Measurements from ENCODE around the gene CFB.

Gene CFB

GRCh38 chr6:31945507-31946369 is at the start of gene CFB:
Gene CFB (plus strand): TSS chr6:31946095. CDS start chr6:31946222, 127 bp downstream.
- TF ChIP-seq EZH2phosphoT487 (IDR thresholded peaks at IDR 0.05; ENCODE audit: borderline replicate concordance) (no peak), CTCF (conservative IDR thresholded peaks at IDR 0.05; ENCODE audit: low read length) (no peak)
- no peaks in the 10 kb centered on the region for H3F3A ChIP-seq (ENCODE audit: low read depth)
- peaks cover 7% of the 10 kb centered on the region for H3K4me1 ChIP-seq (ENCODE audit: insufficient read depth, low read length, poor library complexity, severe bottlenecking)
- H3K4me3 ChIP-seq (ENCODE audit: low read length, poor library complexity, severe bottlenecking) = no peak within 1 kb of the TSS
- H3K9me2 ChIP-seq (replicated peaks; ENCODE audit: low read depth, low read length) = no peaks in the 10 kb centered on the region
- H3K79me2 ChIP-seq (ENCODE audit: insufficient read depth, low read length) = no peaks in the 10 kb centered on the region
- H3K36me3 ChIP-seq (ENCODE audit: insufficient read depth, low read length) = no peaks in the 10 kb centered on the region
- H3K9ac ChIP-seq (ENCODE audit: low read depth, low read length, poor library complexity, severe bottlenecking) = no peak within 1 kb of the TSS
- no peak within 1 kb of the TSS for H2AFZ ChIP-seq (ENCODE audit: low read length)
- H3K4me2 ChIP-seq (ENCODE audit: low read depth, low read length, poor library complexity, severe bottlenecking) = no peak within 1 kb of the TSS
- H4K20me1 ChIP-seq (ENCODE audit: insufficient read depth, low read length, poor library complexity, severe bottlenecking) = no peaks in the 10 kb centered on the region
- H3K27me3 ChIP-seq (ENCODE audit: insufficient read depth, low read length, poor library complexity, severe bottlenecking) = no peaks in the 10 kb centered on the region
- no peaks in the 10 kb centered on the region for H3K9me3 ChIP-seq (ENCODE audit: insufficient read depth, low read depth, low read length)

GRCh38 chr6:31896493-31896855 is 49.4 kb upstream of the CFB start:
- peak overlapping the region; percentile 83 for H3K9ac ChIP-seq (ENCODE audit: low read depth, low read length, poor library complexity, severe bottlenecking)
- peaks cover 26% of the 10 kb centered on the region for H4K20me1 ChIP-seq (ENCODE audit: insufficient read depth, low read length, poor library complexity, severe bottlenecking)
- TF ChIP-seq EZH2phosphoT487 (IDR thresholded peaks at IDR 0.05; ENCODE audit: borderline replicate concordance) = no peak
- no peak for TF ChIP-seq CTCF (conservative IDR thresholded peaks at IDR 0.05; ENCODE audit: low read length)
- peaks cover 62% of the 10 kb centered on the region for H3K79me2 ChIP-seq (ENCODE audit: insufficient read depth, low read length)
- H3K36me3 ChIP-seq (ENCODE audit: insufficient read depth, low read length) = peaks cover 25% of the 10 kb centered on the region; the same call in 1 of the 2 replicates
- H3K27me3 ChIP-seq (ENCODE audit: insufficient read depth, low read length, poor library complexity, severe bottlenecking) = peaks cover 4% of the 10 kb centered on the region
- H3K9me3 ChIP-seq (ENCODE audit: insufficient read depth, low read depth, low read length) = no peaks in the 10 kb centered on the region
- H3F3A ChIP-seq (ENCODE audit: low read depth) = no peaks in the 10 kb centered on the region
- no peak overlapping the region for H2AFZ ChIP-seq (ENCODE audit: low read length)
- no peaks in the 10 kb centered on the region for H3K9me2 ChIP-seq (replicated peaks; ENCODE audit: low read depth, low read length)
- H3K4me2 ChIP-seq (ENCODE audit: low read depth, low read length, poor library complexity, severe bottlenecking) = peak overlapping the region; percentile 98
- peaks cover 42% of the 10 kb centered on the region for H3K4me1 ChIP-seq (ENCODE audit: insufficient read depth, low read length, poor library complexity, severe bottlenecking)
- peak overlapping the region; percentile 79 for H3K4me3 ChIP-seq (ENCODE audit: low read length, poor library complexity, severe bottlenecking)

- peaks cover 42% of the 10 kb centered on the region for H3K4me1 ChIP-seq (ENCODE audit: insufficient read depth, low read length, poor library complexity, severe bottlenecking)
- no peaks in the 10 kb centered on the region for H3K9me3 ChIP-seq (ENCODE audit: insufficient read depth, low read depth, low read length)
- H3F3A ChIP-seq (ENCODE audit: low read depth) = no peaks in the 10 kb centered on the region
- peaks cover 20% of the 10 kb centered on the region; the same call in 1 of the 2 replicates for H3K36me3 ChIP-seq (ENCODE audit: insufficient read depth, low read length)
- peak overlapping the region; percentile 83 for H3K9ac ChIP-seq (ENCODE audit: low read depth, low read length, poor library complexity, severe bottlenecking)
- no peaks in the 10 kb centered on the region for H3K9me2 ChIP-seq (replicated peaks; ENCODE audit: low read depth, low read length)
- H3K79me2 ChIP-seq (ENCODE audit: insufficient read depth, low read length) = peaks cover 65% of the 10 kb centered on the region
- H3K4me2 ChIP-seq (ENCODE audit: low read depth, low read length, poor library complexity, severe bottlenecking) = peak overlapping the region; percentile 98
- H2AFZ ChIP-seq (ENCODE audit: low read length) = peak overlapping the region; percentile 85; the same call in 1 of the 2 replicates
- TF ChIP-seq CTCF (conservative IDR thresholded peaks at IDR 0.05; ENCODE audit: low read length) (no peak), EZH2phosphoT487 (IDR thresholded peaks at IDR 0.05; ENCODE audit: borderline replicate concordance) (no peak)
- H4K20me1 ChIP-seq (ENCODE audit: insufficient read depth, low read length, poor library complexity, severe bottlenecking) = peaks cover 26% of the 10 kb centered on the region
- H3K27me3 ChIP-seq (ENCODE audit: insufficient read depth, low read length, poor library complexity, severe bottlenecking) = peaks cover 4% of the 10 kb centered on the region
- peak overlapping the region; percentile 79 for H3K4me3 ChIP-seq (ENCODE audit: low read length, poor library complexity, severe bottlenecking)
These were observed 48.9 kb upstream of the CFB start for GRCh38 chr6:31896856-31897611.

Measured in Loucy (cell line).